NK-92 treated with Interleukin-12 subunit alpha and Interleukin-12 subunit beta, amount 100 ng/mL, for 24 hours (cell line): ENCODE data around the gene ODC1.
A peak's percentile ranks its signal among the peaks of the same experiment; 100 is the strongest.
"Not testable (repeated sequence)": the region's sequence is repeated elsewhere in the genome, so short reads cannot be mapped to it uniquely, and the experiment has no call there.

Experiments used
- DNase-seq: peaks from one replicate; lab custom pipeline; 2025; lab: John Stamatoyannopoulos, UW

Gene ODC1

GRCh38 chr2:10447895-10448575 lies at the start of gene ODC1:
Gene ODC1 (minus strand): TSS chr2:10448327. CDS start chr2:10445032, 3,295 bp downstream.
- DNase-seq: peak; percentile 98

GRCh38 chr2:10497797-10498251 lies 49.7 kb upstream of the ODC1 start:
- DNase-seq: peak; percentile 39

- DNase-seq: no peak
Observed at GRCh38 chr2:10495988-10496313, 47.8 kb upstream of the ODC1 start.

GRCh38 chr2:10495311-10495987 lies 47.3 kb upstream of the ODC1 start:
- DNase-seq: no peak

- DNase-seq: no peak
Observed at GRCh38 chr2:10494351-10495066, 46.4 kb upstream of the ODC1 start.

GRCh38 chr2:10493634-10494281 lies 45.6 kb upstream of the ODC1 start:
- peak; percentile 89 for DNase-seq

GRCh38 chr2:10493075-10493633 lies 45.0 kb upstream of the ODC1 start:
- no peak for DNase-seq

GRCh38 chr2:10490806-10491291 lies 42.7 kb upstream of the ODC1 start:
- no peak for DNase-seq

GRCh38 chr2:10489842-10490555 lies 41.9 kb upstream of the ODC1 start:
- no peak for DNase-seq

- not testable (repeated sequence) for DNase-seq
Observed at GRCh38 chr2:10488142-10488541, 40.0 kb upstream of the ODC1 start.

- not testable (repeated sequence) for DNase-seq
Observed at GRCh38 chr2:10487741-10488104, 39.6 kb upstream of the ODC1 start.

GRCh38 chr2:10487081-10487740 lies 39.1 kb upstream of the ODC1 start:
- no peak for DNase-seq

GRCh38 chr2:10486601-10487079 lies 38.5 kb upstream of the ODC1 start:
- no peak for DNase-seq

GRCh38 chr2:10486091-10486490 lies 38.0 kb upstream of the ODC1 start:
- no peak for DNase-seq

- no peak for DNase-seq
Observed at GRCh38 chr2:10482913-10483312, 34.8 kb upstream of the ODC1 start.

GRCh38 chr2:10482460-10482859 lies 34.3 kb upstream of the ODC1 start:
- DNase-seq: no peak

- DNase-seq: no peak
Observed at GRCh38 chr2:10481666-10482157, 33.6 kb upstream of the ODC1 start.

GRCh38 chr2:10481055-10481665 lies 33.0 kb upstream of the ODC1 start:
- no peak for DNase-seq

GRCh38 chr2:10480359-10480949 lies 32.3 kb upstream of the ODC1 start:
- no peak for DNase-seq

- no peak for DNase-seq
Observed at GRCh38 chr2:10478916-10479315, 30.8 kb upstream of the ODC1 start.
